ENCODE measurements around the gene PEAK1.

DNA sequence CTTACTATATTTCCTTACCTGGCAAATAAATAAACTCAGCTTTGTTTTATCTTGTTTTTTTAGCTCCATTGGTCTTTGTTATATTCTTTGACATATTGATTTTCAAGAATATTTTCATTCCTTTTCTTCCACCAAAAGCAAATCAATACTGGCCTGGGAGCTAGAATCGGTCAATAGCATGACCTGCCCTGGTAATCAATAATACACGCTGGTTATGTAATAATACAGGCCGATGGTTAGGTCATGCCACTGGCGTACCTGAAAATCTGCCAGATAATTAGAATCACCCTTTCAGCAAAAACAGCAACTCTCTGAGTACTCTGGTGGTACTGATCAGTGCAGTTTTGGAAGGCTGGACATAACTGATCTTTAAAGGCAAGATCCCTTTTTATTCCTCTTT, 39.9 kb downstream of the PEAK1 start:
- TF ChIP-seq, protein P1, sequence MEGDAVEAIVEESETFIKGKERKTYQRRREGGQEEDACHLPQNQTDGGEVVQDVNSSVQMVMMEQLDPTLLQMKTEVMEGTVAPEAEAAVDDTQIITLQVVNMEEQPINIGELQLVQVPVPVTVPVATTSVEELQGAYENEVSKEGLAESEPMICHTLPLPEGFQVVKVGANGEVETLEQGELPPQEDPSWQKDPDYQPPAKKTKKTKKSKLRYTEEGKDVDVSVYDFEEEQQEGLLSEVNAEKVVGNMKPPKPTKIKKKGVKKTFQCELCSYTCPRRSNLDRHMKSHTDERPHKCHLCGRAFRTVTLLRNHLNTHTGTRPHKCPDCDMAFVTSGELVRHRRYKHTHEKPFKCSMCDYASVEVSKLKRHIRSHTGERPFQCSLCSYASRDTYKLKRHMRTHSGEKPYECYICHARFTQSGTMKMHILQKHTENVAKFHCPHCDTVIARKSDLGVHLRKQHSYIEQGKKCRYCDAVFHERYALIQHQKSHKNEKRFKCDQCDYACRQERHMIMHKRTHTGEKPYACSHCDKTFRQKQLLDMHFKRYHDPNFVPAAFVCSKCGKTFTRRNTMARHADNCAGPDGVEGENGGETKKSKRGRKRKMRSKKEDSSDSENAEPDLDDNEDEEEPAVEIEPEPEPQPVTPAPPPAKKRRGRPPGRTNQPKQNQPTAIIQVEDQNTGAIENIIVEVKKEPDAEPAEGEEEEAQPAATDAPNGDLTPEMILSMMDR (IDR thresholded peaks at IDR 0.05; ENCODE audit: insufficient read depth, low read length): no peak
- TF ChIP-seq GABPA (IDR thresholded peaks at IDR 0.05; ENCODE audit: low read depth): no peak
